Right lobe of liver (tissue), 6 donors: ENCODE data around the gene MPHOSPH8. TPM values are rescaled to one million over a fixed set of nuclear protein-coding genes. Genes with fewer than 3 reads are reported as not detected.
A peak's percentile ranks its signal among the peaks of the same experiment; 100 is the strongest.

Experiments used
- ATAC-seq, 4 donors: fragments of 200-7000 bp; cut with Tn5 transposase; one replicate each; pipeline ENCODE4 v1.9.1; 2020; ENCODE audit warnings: mild to moderate bottlenecking in 4 of 4, moderate library complexity in 4 of 4
- DNase-seq, 3 donors: peaks; one replicate each; pipeline ENCODE4 v3.0.0-alpha.2; 2020
- H3K27ac ChIP-seq, 3 donors: fragments of 200-600 bp; one replicate each; pipeline ENCODE4 v1.8.0; 2022
- H3K27me3 ChIP-seq, 2 donors: fragments of 200-600 bp; one replicate each; pipeline ENCODE4 v1.8.0; 2022
- H3K36me3 ChIP-seq, 4 donors: fragments of 200-600 bp; sonication (generic) in 1 of 4; one replicate each; pipeline versions ENCODE4 v1.5.1 to v1.8.0; 2017 to 2022; ENCODE audit warnings: control low read depth in 1 of 4
- H3K4me1 ChIP-seq, 4 donors: fragments of 200-600 bp; sonication (generic) in 1 of 4; one replicate each; pipeline versions ENCODE4 v1.5.1 to v1.8.0; 2017 to 2022; ENCODE audit warnings: control low read depth in 1 of 4
- H3K4me3 ChIP-seq, 3 donors: fragments of 200-600 bp; one replicate each; pipeline ENCODE4 v1.8.0; 2022
- H3K9me3 ChIP-seq, 4 donors: fragments of 200-600 bp; sonication (generic) in 1 of 4; one replicate each; pipeline versions ENCODE4 v1.5.1 to v1.8.0; 2017 to 2022; ENCODE audit warnings: control low read depth in 1 of 4
- POLR2A ChIP-seq: fragments of 450-650 bp; IDR thresholded peaks from one replicate; pipeline ENCODE4 v1.6.1; 2017; ENCODE audit warnings: antibody characterized with exemption, mild to moderate bottlenecking
- WGBS: methylation state at CpG from one replicate; pipeline ENCODE4 v1.1.6; 2018; ENCODE audit warnings: low coverage, low lambda C conversion rate; ENCODE audit not compliant: insufficient coverage; ENCODE audit errors: missing lambda C conversion rate; 5-methylcytosine and 5-hydroxymethylcytosine counted together
- intact Hi-C, 2 donors: fragments of 100-400 bp; cut with DNase I; formaldehyde crosslinking; loops; one replicate each; pipeline versions ENCODE4 v1.11.2 to v1.14.1; 2022
- total RNA-seq, 6 experiments: library from RNA; depleted of rRNA in 2 of 6; stranded (reverse); fragments of >200 nt in 2 of 6; fragmentation: NEBNext Ultra II Directional in 3 of 6; extraction: Animal tissue kit (Norgen Biotek cat#: 25700) in 3 of 6; gene quantifications; one replicate each; pipeline versions ENCODE4 v1.1.0 to v1.2.4, GENCODE V29; 2016 to 2023
- TF ChIP-seq, protein P1 (sequence below), 4 donors: fragments of 200-600 bp in 3 of 4; fragments of 450-650 bp in 1 of 4; IDR thresholded peaks; one replicate each; pipeline versions ENCODE4 v1.5.1 to v1.8.0; 2016 to 2022; ENCODE audit warnings: antibody characterized with exemption in 4 of 4, mild to moderate bottlenecking in 2 of 4
- donor health status: DM: no; HTN: yes; CAD: no.
- donor health status: DM: no; HTN: no; CAD: no.
- donor health status: DM: no; HTN: no; CAD: no.
- donor health status: DM: no; HTN: yes; CAD: no.
- donor health status: DM: no; HTN: yes; CAD: no.

MPHOSPH8 gene
- total RNA-seq, 6 experiments from 2014 or later: 7.3 to 15.4 (median 10.2) TPM

DNA sequence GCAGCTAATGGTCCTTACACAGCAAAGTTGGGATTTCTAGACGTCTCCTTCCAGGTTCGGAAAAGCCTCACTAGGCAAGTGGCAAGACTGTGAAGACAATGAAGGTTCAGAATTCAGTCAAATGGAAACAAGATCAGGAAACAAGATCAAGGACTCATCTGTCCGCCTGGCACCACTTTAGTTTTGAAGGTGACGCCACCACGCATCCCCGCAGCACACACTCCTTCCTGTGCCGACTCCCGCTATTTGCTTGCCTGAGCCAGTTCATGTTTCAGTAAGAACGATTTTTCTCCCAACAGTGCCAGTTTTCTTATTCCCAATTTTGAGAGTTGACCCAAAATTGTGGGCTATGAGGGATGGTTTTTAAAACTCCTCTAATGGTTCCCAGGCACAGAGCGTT lies 41.4 kb downstream of the MPHOSPH8 start:
- H3K36me3 ChIP-seq: peaks cover 0 to 60% (median 7%) of the 10 kb centered on the region in 4 donors
- WGBS: 88% methylated on average over 8 of the region's 10 CpGs
- H3K4me3 ChIP-seq: no peak overlapping the region
- H3K27ac ChIP-seq: no peak overlapping the region
- intact Hi-C loops: no loop called here
- no peaks in the 10 kb centered on the region for H3K9me3 ChIP-seq
- ATAC-seq: no peak
- no peak for DNase-seq
- TF ChIP-seq, protein P1, sequence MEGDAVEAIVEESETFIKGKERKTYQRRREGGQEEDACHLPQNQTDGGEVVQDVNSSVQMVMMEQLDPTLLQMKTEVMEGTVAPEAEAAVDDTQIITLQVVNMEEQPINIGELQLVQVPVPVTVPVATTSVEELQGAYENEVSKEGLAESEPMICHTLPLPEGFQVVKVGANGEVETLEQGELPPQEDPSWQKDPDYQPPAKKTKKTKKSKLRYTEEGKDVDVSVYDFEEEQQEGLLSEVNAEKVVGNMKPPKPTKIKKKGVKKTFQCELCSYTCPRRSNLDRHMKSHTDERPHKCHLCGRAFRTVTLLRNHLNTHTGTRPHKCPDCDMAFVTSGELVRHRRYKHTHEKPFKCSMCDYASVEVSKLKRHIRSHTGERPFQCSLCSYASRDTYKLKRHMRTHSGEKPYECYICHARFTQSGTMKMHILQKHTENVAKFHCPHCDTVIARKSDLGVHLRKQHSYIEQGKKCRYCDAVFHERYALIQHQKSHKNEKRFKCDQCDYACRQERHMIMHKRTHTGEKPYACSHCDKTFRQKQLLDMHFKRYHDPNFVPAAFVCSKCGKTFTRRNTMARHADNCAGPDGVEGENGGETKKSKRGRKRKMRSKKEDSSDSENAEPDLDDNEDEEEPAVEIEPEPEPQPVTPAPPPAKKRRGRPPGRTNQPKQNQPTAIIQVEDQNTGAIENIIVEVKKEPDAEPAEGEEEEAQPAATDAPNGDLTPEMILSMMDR (IDR thresholded peaks at IDR 0.05): no peak
- no peak for TF ChIP-seq POLR2A
- H3K27me3 ChIP-seq: no peaks in the 10 kb centered on the region
- H3K4me1 ChIP-seq: no peaks in the 10 kb centered on the region

DNA sequence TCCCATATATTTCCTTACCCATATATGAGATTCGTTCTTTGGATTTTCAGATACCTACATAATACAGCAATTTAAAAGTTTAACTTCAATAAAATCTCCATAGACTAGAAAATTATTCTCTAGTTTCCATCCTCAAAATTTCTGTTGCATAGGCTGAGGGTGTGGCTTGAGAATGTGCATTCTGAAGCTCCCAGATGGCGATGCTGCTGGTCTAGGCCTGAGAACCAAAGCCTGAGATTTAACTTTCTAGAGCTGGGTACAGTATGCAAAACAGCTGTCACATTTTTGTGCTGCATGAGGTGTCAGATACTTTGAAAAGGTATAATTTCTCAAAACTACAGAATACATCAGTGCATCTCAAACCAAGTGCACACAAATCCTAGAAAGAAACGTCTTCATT lies 42.7 kb downstream of the MPHOSPH8 start:
- WGBS: 96% methylated on average over 3 of the region's 3 CpGs
- ATAC-seq (no peak), DNase-seq (no peak)
- Histone ChIP-seq H3K27ac (no peak overlapping the region), H3K4me1 (no peaks in the 10 kb centered on the region), H3K27me3 (no peaks in the 10 kb centered on the region), H3K4me3 (no peak overlapping the region), H3K9me3 (no peaks in the 10 kb centered on the region), H3K36me3 (peaks cover 0 to 47% (median 4%) of the 10 kb centered on the region in 4 donors)
- intact Hi-C loops: no loop called here
- no peak for TF ChIP-seq POLR2A
- TF ChIP-seq, protein P1 (IDR thresholded peaks at IDR 0.05): no peak

DNA sequence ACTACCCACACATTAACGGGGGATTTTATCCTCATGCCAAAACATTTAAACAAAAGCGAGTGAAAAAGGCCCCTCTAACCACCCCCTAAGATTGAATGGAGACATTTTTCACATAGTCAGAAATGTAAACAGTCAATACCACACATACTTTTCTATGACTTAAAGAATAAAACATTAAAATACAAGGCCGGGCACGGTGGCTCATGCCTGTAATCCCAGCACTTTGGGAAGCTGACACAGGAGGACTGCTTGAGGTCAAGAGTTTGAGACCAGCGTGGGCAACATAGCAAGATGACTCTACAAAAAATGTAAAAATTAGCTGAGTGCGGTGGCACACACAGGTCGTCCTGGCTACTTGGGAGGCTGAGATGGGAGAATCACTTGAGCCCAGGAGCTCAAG lies 47.3 kb downstream of the MPHOSPH8 start:
- Histone ChIP-seq H3K27ac (no peak overlapping the region), H3K4me1 (peaks cover 0 to 14% (median 7%) of the 10 kb centered on the region in 4 donors), H3K36me3 (peaks cover 0 to 13% (median 0%) of the 10 kb centered on the region in 4 donors), H3K27me3 (no peaks in the 10 kb centered on the region), H3K4me3 (no peak overlapping the region), H3K9me3 (no peaks in the 10 kb centered on the region)
- intact Hi-C loops: no loop called here
- no peak for DNase-seq
- 88% methylated on average over 7 of the region's 7 CpGs for WGBS
- ATAC-seq: no peak
- no peak for TF ChIP-seq POLR2A
- TF ChIP-seq, protein P1 (IDR thresholded peaks at IDR 0.05): no peak

DNA sequence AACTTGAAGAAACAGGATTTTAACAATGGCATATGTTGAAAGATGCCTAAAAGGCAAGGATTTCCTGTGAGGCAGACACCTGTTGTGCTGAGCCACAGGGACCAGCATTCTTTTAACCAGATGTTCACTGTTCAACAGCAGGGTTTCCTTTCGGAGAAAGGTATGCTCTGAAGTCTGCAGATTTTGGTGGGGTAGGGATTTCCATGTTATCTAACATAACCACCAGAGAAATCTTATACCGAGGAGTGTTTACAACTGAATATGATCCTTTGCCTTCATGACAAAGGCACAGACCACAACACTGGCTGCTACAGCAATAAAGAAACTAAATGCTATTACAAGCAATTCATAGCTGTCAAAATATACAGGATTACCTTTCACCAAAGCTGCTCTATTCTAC lies 48.1 kb downstream of the MPHOSPH8 start:
- Histone ChIP-seq H3K36me3 (peaks cover 0 to 7% (median 0%) of the 10 kb centered on the region in 4 donors), H3K27ac (no peak overlapping the region), H3K4me1 (peaks cover 0 to 16% (median 7%) of the 10 kb centered on the region in 4 donors), H3K4me3 (no peak overlapping the region), H3K27me3 (no peaks in the 10 kb centered on the region), H3K9me3 (no peaks in the 10 kb centered on the region)
- DNase-seq (no peak), ATAC-seq (no peak)
- TF ChIP-seq POLR2A: no peak
- TF ChIP-seq, protein P1 (IDR thresholded peaks at IDR 0.05): no peak
- 76% methylated on average over 2 of the region's 2 CpGs for WGBS
- intact Hi-C loops: no loop called here

DNA sequence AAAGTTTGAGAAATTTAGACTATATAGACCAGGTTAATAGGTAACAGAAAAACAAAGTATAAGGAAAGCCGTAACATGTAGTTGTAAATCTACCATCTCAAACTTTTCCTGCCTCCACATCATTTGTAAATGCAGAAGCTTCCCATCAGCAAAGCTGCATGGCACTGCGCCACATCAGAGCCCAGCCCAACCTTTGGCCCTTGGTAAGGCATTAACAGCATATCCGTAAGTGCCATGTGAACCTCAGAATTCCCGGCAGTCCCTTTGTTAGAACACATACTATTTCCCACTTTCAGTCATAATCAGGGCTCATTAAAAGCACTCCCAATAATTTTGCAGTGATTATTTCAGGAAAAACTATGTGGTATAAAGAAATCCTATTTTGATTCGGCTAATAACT lies 51.6 kb downstream of the MPHOSPH8 start:
- 17% methylated on average over 5 of the region's 5 CpGs for WGBS
- H3K27ac ChIP-seq: peak overlapping the region; percentile 35 to 53 (median 42)
- no peak for TF ChIP-seq POLR2A
- TF ChIP-seq, protein P1 (IDR thresholded peaks at IDR 0.05): no peak
- DNase-seq (peak; percentile 83 to 87 (median 85)), ATAC-seq (peak; percentile 96 to 99 (median 98))
- no peak overlapping the region for H3K4me3 ChIP-seq
- no peaks in the 10 kb centered on the region for H3K27me3 ChIP-seq
- peaks cover 0 to 16% (median 7%) of the 10 kb centered on the region in 4 donors for H3K4me1 ChIP-seq
- intact Hi-C loops: no loop called here
- no peaks in the 10 kb centered on the region for H3K36me3 ChIP-seq
- no peaks in the 10 kb centered on the region for H3K9me3 ChIP-seq
